GM19351 (cell line): Measurements from ENCODE around the gene GTF2F2.
"Not testable (repeated sequence)": the region's sequence is repeated elsewhere in the genome, so short reads cannot be mapped to it uniquely, and the experiment has no call there.

ENCODE experiments used
- ATAC-seq: cut with Tn5 transposase; IDR thresholded peaks from one replicate; pipeline ENCODE4 v1.9.1; 2021; ENCODE audit warnings: mild to moderate bottlenecking, moderate library complexity; ENCODE audit not compliant: unreplicated experiment

The GTF2F2 gene

GRCh38 chr13:45298206-45298505 is 177.8 kb downstream of the GTF2F2 start:
- ATAC-seq, result no peak

- not testable (repeated sequence) for ATAC-seq
Measured at GRCh38 chr13:45298550-45298949, 178.2 kb downstream of the GTF2F2 start.

GRCh38 chr13:45299194-45299593 is 178.9 kb downstream of the GTF2F2 start:
- no peak for ATAC-seq

- no peak for ATAC-seq
Measured at GRCh38 chr13:45300190-45300985, 180.1 kb downstream of the GTF2F2 start.

- no peak for ATAC-seq
Measured at GRCh38 chr13:45301263-45301662, 181.0 kb downstream of the GTF2F2 start.

- ATAC-seq, result no peak
Measured at GRCh38 chr13:45302507-45302906, 182.2 kb downstream of the GTF2F2 start.

GRCh38 chr13:45303026-45303425 is 182.7 kb downstream of the GTF2F2 start:
- no peak for ATAC-seq

- no peak for ATAC-seq
Measured at GRCh38 chr13:45303866-45304265, 183.6 kb downstream of the GTF2F2 start.

- no peak for ATAC-seq
Measured at GRCh38 chr13:45305079-45305478, 184.8 kb downstream of the GTF2F2 start.

GRCh38 chr13:45306966-45307365 is 186.7 kb downstream of the GTF2F2 start:
- no peak for ATAC-seq

- ATAC-seq, result no peak
Measured at GRCh38 chr13:45310341-45311131, 190.2 kb downstream of the GTF2F2 start.

GRCh38 chr13:45314822-45315221 is 194.5 kb downstream of the GTF2F2 start:
- ATAC-seq, result no peak

- ATAC-seq, result no peak
Measured at GRCh38 chr13:45315520-45316167, 195.3 kb downstream of the GTF2F2 start.

- ATAC-seq, result no peak
Measured at GRCh38 chr13:45316338-45316737, 196.0 kb downstream of the GTF2F2 start.

GRCh38 chr13:45316996-45317395 is 196.7 kb downstream of the GTF2F2 start:
- no peak for ATAC-seq

- no peak for ATAC-seq
Measured at GRCh38 chr13:45320876-45321629, 200.7 kb downstream of the GTF2F2 start.

GRCh38 chr13:45325806-45326205 is 205.5 kb downstream of the GTF2F2 start:
- no peak for ATAC-seq

GRCh38 chr13:45327253-45327955 is 207.1 kb downstream of the GTF2F2 start:
- ATAC-seq, result no peak

- no peak for ATAC-seq
Measured at GRCh38 chr13:45328661-45329111, 208.4 kb downstream of the GTF2F2 start.

- no peak for ATAC-seq
Measured at GRCh38 chr13:45331123-45331619, 210.9 kb downstream of the GTF2F2 start.
